K562 (cell line): ENCODE measurements around the gene RHO. TPM values are rescaled to one million over a fixed set of nuclear protein-coding genes. Genes with fewer than 3 reads are reported as not detected.

ENCODE experiments used
- ATAC-seq: fragments of 200-7000 bp; cut with Tn5 transposase; 3 replicates; pipeline ENCODE4 v1.9.1; 2020; ENCODE audit warnings: moderate library complexity
- BruUV-seq: library from RNA; stranded (reverse); fragments of 400-500 nt; replicated peaks from 2 replicates; lab custom pipeline; 2021; lab: Mats Ljungman, UMichigan
- CTCF ChIA-PET: fragments of 300-600 bp; formaldehyde crosslinking; extraction: SDS; loops from one replicate; lab custom pipeline; 2021; ENCODE audit warnings: low intra/inter-chr PET ratio; lab: Yijun Ruan, JAX
- POLR2A ChIA-PET: fragments of 300-600, 350-650 bp; sonication (Branson Sonifier 250); formaldehyde crosslinking; extraction: SDS; loops from one replicate; lab custom pipeline; 2021; ENCODE audit warnings: antibody characterized with exemption, inconsistent platforms; lab: Yijun Ruan, JAX
- DNase-seq, 4 experiments: peaks; one replicate each; pipeline versions ENCODE4 v3.0.0 to v3.0.0-alpha.2; 2011 to 2018; ENCODE audit warnings: low spot score in 3 of 4, mixed read lengths in 3 of 4; ENCODE audit errors: extremely low read depth in 1 of 4
- FAIRE-seq: peaks from 2 replicates; lab custom pipeline; 2011; peaks lifted over from hg19 to GRCh38; lab: Jason Lieb, UNC
- H2AFZ ChIP-seq: 2 replicates; pipeline ENCODE4 v1.6.0; 2011; ENCODE audit warnings: low read depth, low read length, control low read depth, inconsistent platforms
- H3K27ac ChIP-seq: fragments of 200-600 bp; 3 replicates; pipeline ENCODE4 v1.8.0; 2011; ENCODE audit warnings: low read depth, mild to moderate bottlenecking, control low read depth, inconsistent platforms, low read length, moderate library complexity, mixed read lengths; ENCODE audit errors: extremely low read depth
- H3K27me3 ChIP-seq, 2 experiments: fragments of 300-600 bp in 1 of 2; 2 replicates in 1 of 2; 3 replicates in 1 of 2; pipeline versions ENCODE4 v1.6.0 to v1.8.0; 2011; ENCODE audit warnings: inconsistent platforms in 2 of 2, low read length in 2 of 2, mild to moderate bottlenecking in 1 of 2, mixed read lengths in 1 of 2, moderate library complexity in 1 of 2; ENCODE audit not compliant: control insufficient read depth in 2 of 2, insufficient read depth in 2 of 2
- H3K36me3 ChIP-seq: fragments of 300-600 bp; 3 replicates; pipeline ENCODE4 v1.8.0; 2011; ENCODE audit warnings: mild to moderate bottlenecking, low read length, inconsistent platforms; ENCODE audit not compliant: control insufficient read depth, insufficient read depth
- H3K4me1 ChIP-seq, 2 experiments: fragments of 200-600 bp in 1 of 2; replicated peaks in 1 of 2; 2 replicates in 1 of 2; 3 replicates in 1 of 2; pipeline versions ENCODE4 v1.5.1 to v1.8.0; 2011; ENCODE audit warnings: inconsistent platforms in 2 of 2, low read length in 2 of 2, mild to moderate bottlenecking in 1 of 2, mixed read lengths in 1 of 2, moderate library complexity in 1 of 2; ENCODE audit not compliant: control insufficient read depth in 2 of 2, insufficient read depth in 2 of 2
- H3K4me2 ChIP-seq: 2 replicates; pipeline ENCODE4 v1.6.1; 2011; ENCODE audit warnings: low read length, control low read depth, inconsistent platforms, mixed read lengths; ENCODE audit not compliant: insufficient read depth
- H3K4me3 ChIP-seq: fragments of 200-600 bp; sonication (generic), shearing (Covaris generic); 2 replicates; pipeline ENCODE4 v1.5.1; 2016; ENCODE audit warnings: control low read depth, inconsistent platforms
- H3K79me2 ChIP-seq: fragments of 200-600 bp; 3 replicates; pipeline ENCODE4 v1.8.0; 2011; ENCODE audit warnings: low read length, inconsistent platforms; ENCODE audit not compliant: control insufficient read depth, insufficient read depth
- H3K9ac ChIP-seq, 2 experiments: 2 replicates each; pipeline versions ENCODE4 v1.6.0 to v1.6.1; 2011; ENCODE audit warnings: low read depth in 2 of 2, low read length in 2 of 2, control low read depth in 1 of 2, inconsistent platforms in 1 of 2, mild to moderate bottlenecking in 1 of 2, mixed read lengths in 1 of 2; ENCODE audit not compliant: insufficient read depth in 1 of 2
- H3K9me1 ChIP-seq: one replicate; pipeline ENCODE4 v1.6.0; 2011; ENCODE audit warnings: inconsistent platforms, mild to moderate bottlenecking, low read length, moderate library complexity; ENCODE audit not compliant: control insufficient read depth, insufficient read depth
- H3K9me3 ChIP-seq: replicated peaks from 2 replicates; pipeline ENCODE4 v1.5.1; 2011; ENCODE audit warnings: low read depth, low read length, inconsistent platforms; ENCODE audit not compliant: control insufficient read depth, insufficient read depth
- H4K20me1 ChIP-seq: replicated peaks from 2 replicates; pipeline ENCODE4 v1.6.1; 2011; ENCODE audit warnings: low read length, inconsistent platforms, mixed read lengths; ENCODE audit not compliant: control insufficient read depth, insufficient read depth
- ELF1 ChIP-seq: fragments of 200-800 bp; sonication (Bioruptor generic); IDR thresholded peaks from 2 replicates; pipeline ENCODE4 v1.6.1; 2016; ENCODE audit warnings: missing genetic modification characterization, missing compliant biosample characterization
- NR2C2 ChIP-seq, 2 experiments: fragments of 200-800 bp in 1 of 2; sonication (Bioruptor generic) in 1 of 2; sonication (generic) in 1 of 2; formaldehyde crosslinking in 1 of 2; IDR thresholded peaks; 2 replicates each; pipeline versions ENCODE4 v1.6.1 to v1.8.0; 2016 to 2022; ENCODE audit warnings: mild to moderate bottlenecking in 1 of 2, missing compliant biosample characterization in 1 of 2, missing genetic modification characterization in 1 of 2, missing genetic modification reagents in 1 of 2
- PHB2 ChIP-seq: fragments of 450-650 bp; IDR thresholded peaks from 2 replicates; pipeline ENCODE4 v1.6.1; 2017; ENCODE audit warnings: low read depth
- PHTF2 ChIP-seq: fragments of 250-450 bp; sonication (Bioruptor Pico); IDR thresholded peaks from 2 replicates; pipeline ENCODE4 v1.5.0; 2021; ENCODE audit warnings: mild to moderate bottlenecking
- RAD21 ChIP-seq, 2 experiments: fragments of 250-450 bp in 1 of 2; fragments of 450-650 bp in 1 of 2; sonication (Bioruptor Pico) in 1 of 2; formaldehyde crosslinking in 1 of 2; IDR thresholded peaks in 1 of 2; conservative IDR thresholded peaks in 1 of 2; 2 replicates each; pipeline versions ENCODE4 v1.4.0 to v1.8.0; 2020 to 2022; ENCODE audit warnings: mild to moderate bottlenecking in 2 of 2, moderate library complexity in 1 of 2
- SPI1 ChIP-seq: IDR thresholded peaks from 2 replicates; pipeline ENCODE4 v1.6.1; 2011; ENCODE audit warnings: low read depth, low read length, control low read depth, borderline replicate concordance
- TBL1XR1 ChIP-seq, 2 experiments: IDR thresholded peaks; 2 replicates each; pipeline ENCODE4 v1.6.1; 2012; ENCODE audit warnings: improper control_type of control experiment in 2 of 2, low read length in 2 of 2, mild to moderate bottlenecking in 1 of 2
- ZNF263 ChIP-seq: sonication (generic); formaldehyde crosslinking; IDR thresholded peaks from 2 replicates; pipeline ENCODE4 v1.8.0; 2022; ENCODE audit warnings: mild to moderate bottlenecking, missing genetic modification reagents, borderline replicate concordance
- ZNF311 ChIP-seq: fragments of 250-450 bp; sonication (Bioruptor Pico); IDR thresholded peaks from 2 replicates; pipeline ENCODE4 v1.4.0; 2020; ENCODE audit warnings: mild to moderate bottlenecking, moderate library complexity
- ZNF830 ChIP-seq: fragments of 250-450 bp; sonication (Bioruptor Pico); IDR thresholded peaks from 2 replicates; pipeline ENCODE4 v1.5.0; 2021; ENCODE audit warnings: mild to moderate bottlenecking
- WGBS: fragments of 100-300 bp; shearing (Covaris generic); methylation state at CpG from one replicate; pipeline ENCODE4 v1.1.6; 2016; ENCODE audit warnings: low coverage, mixed read lengths; ENCODE audit not compliant: insufficient coverage; ENCODE audit errors: missing lambda C conversion rate; 5-methylcytosine and 5-hydroxymethylcytosine counted together
- in situ Hi-C: fragments of 300-500 bp; cut with MboI; formaldehyde crosslinking; loops from 4 replicates; pipeline ENCODE4 v1.15.0; 2018; ENCODE audit warnings: inconsistent platforms, mixed read lengths
- intact Hi-C: fragments of 100-400 bp; cut with micrococcal nuclease; formaldehyde crosslinking; loops from 2 replicates; pipeline ENCODE4 v1.14.2; 2022
- polyA plus RNA-seq, 8 experiments: library from polyadenylated mRNA; depleted of rRNA in 4 of 8; stranded (reverse) in 5 of 8; unstranded in 3 of 8; fragments of >200 nt; fragmentation: Nextera tagmentation in 2 of 8; fragmentation: Illumina TruSeq in 1 of 8; extraction: Ambion mirVana in 2 of 8; extraction: Trizol in 1 of 8; gene quantifications; 2 replicates each; pipeline versions ENCODE4 v1.2.1 to v1.2.3, GENCODE V29; 2011 to 2014; ENCODE audit warnings: inconsistent platforms in 1 of 8, missing spikeins in 1 of 8
- total RNA-seq, 7 experiments: library from RNA; depleted of rRNA in 6 of 7; stranded (reverse); fragments of >200 nt in 6 of 7; fragmentation: Illumina TruSeq in 2 of 7; extraction: Trizol in 2 of 7; gene quantifications; 2 replicates each; pipeline versions ENCODE4 v1.2.1 to v1.2.3, GENCODE V29; 2011 to 2021; ENCODE audit warnings: low replicate concordance in 1 of 7
- TF ChIP-seq, protein P1 (sequence below): fragments of 150-350 bp; conservative IDR thresholded peaks from 2 replicates; pipeline ENCODE4 v1.6.1; 2014; ENCODE audit warnings: low read length
- TF ChIP-seq, protein P2 (sequence below): fragments of 450-650 bp; IDR thresholded peaks from 2 replicates; pipeline ENCODE4 v1.6.1; 2017; ENCODE audit warnings: antibody characterized with exemption, mild to moderate bottlenecking
- TF ChIP-seq, protein P3 (sequence below): sonication (generic); formaldehyde crosslinking; IDR thresholded peaks from 2 replicates; pipeline ENCODE4 v1.9.0; 2022; ENCODE audit warnings: mild to moderate bottlenecking, missing genetic modification reagents

RHO gene
- total and polyA plus RNA-seq, 9 of the 15 experiments (the other 6 are each of a cell fraction or from before 2014, with no cell fraction given), result not detected

DNA sequence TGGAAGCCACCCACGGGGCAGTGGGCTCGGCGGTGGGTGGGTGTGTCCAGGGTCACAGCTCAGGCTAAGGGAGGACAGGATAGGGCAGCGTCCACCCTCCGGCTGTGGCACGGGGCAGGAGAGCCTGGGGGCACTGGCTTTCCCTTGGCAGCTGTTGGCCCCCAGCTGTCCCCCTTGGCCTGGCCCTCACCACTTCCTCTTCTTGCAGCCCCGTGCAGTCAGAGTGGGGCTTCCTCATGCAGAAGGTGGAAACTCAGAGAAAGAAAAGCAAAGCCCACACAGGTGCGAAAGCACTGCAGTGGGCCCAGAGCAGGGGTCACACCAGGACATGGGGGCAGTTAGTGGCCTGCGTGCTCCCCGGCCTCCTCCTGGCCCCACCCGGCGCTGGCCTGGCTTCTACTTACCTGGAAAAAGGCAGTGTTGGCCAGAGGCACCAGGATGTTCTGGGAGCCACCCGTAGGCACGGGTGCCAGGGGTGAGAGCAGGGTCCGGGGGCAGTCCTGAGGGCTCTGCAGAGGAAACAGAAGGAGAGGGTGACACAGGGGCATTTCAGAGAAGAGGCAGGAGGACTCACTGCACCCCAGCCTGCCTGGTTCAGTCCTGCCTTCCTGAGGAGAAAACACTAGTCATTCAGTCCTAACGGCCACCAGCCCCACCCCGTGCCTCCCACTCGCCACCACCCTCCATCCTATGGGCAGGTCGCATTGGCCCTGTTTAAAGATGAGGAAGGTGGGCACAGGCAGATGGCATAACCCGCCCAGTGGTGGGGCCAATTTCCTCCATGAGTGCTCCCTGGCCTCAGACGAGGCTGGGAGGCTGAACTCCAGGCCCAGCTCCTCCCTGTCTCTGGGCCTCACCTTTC lies 49.7 kb downstream of the RHO start:
- intact Hi-C loops, result no loop called here
- Histone ChIP-seq H3K9me1 (no peaks in the 10 kb centered on the region), H3K36me3 (peaks cover 3% of the 10 kb centered on the region; the same call in 1 of the 3 replicates), H3K9ac (peak overlapping the region in 1 of 2 experiments; percentile 84; a peak in 2 of 4 replicates), H3K9me3 (no peaks in the 10 kb centered on the region), H3K4me2 (peak overlapping the region; percentile 11; the same call in 1 of the 2 replicates), H3K27me3 (no peaks in the 10 kb centered on the region), H4K20me1 (no peaks in the 10 kb centered on the region), H3K4me3 (no peak overlapping the region), H3K79me2 (no peaks in the 10 kb centered on the region), H3K4me1 (peaks cover 9 to 44% of the 10 kb centered on the region in 2 experiments; a peak in 4 of 5 replicates), H3K27ac (peak overlapping the region; percentile 60; the same call in 2 of the 3 replicates), H2AFZ (0 out of 2 replicates have a peak overlapping the region, but pooled peaks have one; percentile 16)
- no TSS peak for BruUV-seq
- in situ Hi-C loops, result no loop called here
- ChIA-PET POLR2A (no interaction called here), CTCF (no interaction called here)
- no peak for FAIRE-seq
- peak in 1 of 4 experiments; percentile 41 for DNase-seq
- peak; percentile 75 for ATAC-seq
- 54% methylated on average over 12 of the region's 21 CpGs for WGBS
- TF ChIP-seq SPI1 (peak; percentile 92), NR2C2 (CRISPR knock-in tag; IDR thresholded peaks at IDR 0.05) (no peak), NR2C2 (tag; IDR thresholded peaks at IDR 0.05) (no peak), PHTF2 (CRISPR knock-in tag) (no peak), RAD21 (CRISPR knock-in tag; conservative IDR thresholded peaks at IDR 0.05 in 1 of 2, IDR thresholded peaks at IDR 0.05 in 1 of 2) (no peak), ZNF263 (CRISPR knock-in tag) (peak; percentile 35; the same call in 1 of the 2 replicates), TBL1XR1 (IDR thresholded peaks at IDR 0.05; ENCODE audit: low read length in 2 of 2) (no peak), ELF1 (tag) (no peak), ZNF311 (no peak), PHB2 (no peak), ZNF830 (no peak)
- TF ChIP-seq, protein P1, sequence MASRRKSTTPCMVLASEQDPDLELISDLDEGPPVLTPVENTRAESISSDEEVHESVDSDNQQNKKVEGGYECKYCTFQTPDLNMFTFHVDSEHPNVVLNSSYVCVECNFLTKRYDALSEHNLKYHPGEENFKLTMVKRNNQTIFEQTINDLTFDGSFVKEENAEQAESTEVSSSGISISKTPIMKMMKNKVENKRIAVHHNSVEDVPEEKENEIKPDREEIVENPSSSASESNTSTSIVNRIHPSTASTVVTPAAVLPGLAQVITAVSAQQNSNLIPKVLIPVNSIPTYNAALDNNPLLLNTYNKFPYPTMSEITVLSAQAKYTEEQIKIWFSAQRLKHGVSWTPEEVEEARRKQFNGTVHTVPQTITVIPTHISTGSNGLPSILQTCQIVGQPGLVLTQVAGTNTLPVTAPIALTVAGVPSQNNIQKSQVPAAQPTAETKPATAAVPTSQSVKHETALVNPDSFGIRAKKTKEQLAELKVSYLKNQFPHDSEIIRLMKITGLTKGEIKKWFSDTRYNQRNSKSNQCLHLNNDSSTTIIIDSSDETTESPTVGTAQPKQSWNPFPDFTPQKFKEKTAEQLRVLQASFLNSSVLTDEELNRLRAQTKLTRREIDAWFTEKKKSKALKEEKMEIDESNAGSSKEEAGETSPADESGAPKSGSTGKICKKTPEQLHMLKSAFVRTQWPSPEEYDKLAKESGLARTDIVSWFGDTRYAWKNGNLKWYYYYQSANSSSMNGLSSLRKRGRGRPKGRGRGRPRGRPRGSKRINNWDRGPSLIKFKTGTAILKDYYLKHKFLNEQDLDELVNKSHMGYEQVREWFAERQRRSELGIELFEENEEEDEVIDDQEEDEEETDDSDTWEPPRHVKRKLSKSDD, result no peak
- TF ChIP-seq, protein P2, sequence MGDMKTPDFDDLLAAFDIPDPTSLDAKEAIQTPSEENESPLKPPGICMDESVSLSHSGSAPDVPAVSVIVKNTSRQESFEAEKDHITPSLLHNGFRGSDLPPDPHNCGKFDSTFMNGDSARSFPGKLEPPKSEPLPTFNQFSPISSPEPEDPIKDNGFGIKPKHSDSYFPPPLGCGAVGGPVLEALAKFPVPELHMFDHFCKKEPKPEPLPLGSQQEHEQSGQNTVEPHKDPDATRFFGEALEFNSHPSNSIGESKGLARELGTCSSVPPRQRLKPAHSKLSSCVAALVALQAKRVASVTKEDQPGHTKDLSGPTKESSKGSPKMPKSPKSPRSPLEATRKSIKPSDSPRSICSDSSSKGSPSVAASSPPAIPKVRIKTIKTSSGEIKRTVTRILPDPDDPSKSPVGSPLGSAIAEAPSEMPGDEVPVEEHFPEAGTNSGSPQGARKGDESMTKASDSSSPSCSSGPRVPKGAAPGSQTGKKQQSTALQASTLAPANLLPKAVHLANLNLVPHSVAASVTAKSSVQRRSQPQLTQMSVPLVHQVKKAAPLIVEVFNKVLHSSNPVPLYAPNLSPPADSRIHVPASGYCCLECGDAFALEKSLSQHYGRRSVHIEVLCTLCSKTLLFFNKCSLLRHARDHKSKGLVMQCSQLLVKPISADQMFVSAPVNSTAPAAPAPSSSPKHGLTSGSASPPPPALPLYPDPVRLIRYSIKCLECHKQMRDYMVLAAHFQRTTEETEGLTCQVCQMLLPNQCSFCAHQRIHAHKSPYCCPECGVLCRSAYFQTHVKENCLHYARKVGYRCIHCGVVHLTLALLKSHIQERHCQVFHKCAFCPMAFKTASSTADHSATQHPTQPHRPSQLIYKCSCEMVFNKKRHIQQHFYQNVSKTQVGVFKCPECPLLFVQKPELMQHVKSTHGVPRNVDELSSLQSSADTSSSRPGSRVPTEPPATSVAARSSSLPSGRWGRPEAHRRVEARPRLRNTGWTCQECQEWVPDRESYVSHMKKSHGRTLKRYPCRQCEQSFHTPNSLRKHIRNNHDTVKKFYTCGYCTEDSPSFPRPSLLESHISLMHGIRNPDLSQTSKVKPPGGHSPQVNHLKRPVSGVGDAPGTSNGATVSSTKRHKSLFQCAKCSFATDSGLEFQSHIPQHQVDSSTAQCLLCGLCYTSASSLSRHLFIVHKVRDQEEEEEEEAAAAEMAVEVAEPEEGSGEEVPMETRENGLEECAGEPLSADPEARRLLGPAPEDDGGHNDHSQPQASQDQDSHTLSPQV, result peak; percentile 65
- TF ChIP-seq, protein P3, sequence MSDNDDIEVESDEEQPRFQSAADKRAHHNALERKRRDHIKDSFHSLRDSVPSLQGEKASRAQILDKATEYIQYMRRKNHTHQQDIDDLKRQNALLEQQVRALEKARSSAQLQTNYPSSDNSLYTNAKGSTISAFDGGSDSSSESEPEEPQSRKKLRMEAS, result 0 out of 2 replicates have a peak, but pooled peaks have one; percentile 17
